ENCODE results near the gene GNB2.
"Not testable (repeated sequence)": the region's sequence is repeated elsewhere in the genome, so short reads cannot be mapped to it uniquely, and the experiment has no call there.

GNB2 gene

GRCh38 chr7:100691676-100692577 is 18.4 kb downstream of the GNB2 start:
- in situ Hi-C loops (cut with MboI; ENCODE audit: low sequenced_read_pairs, unreplicated experiment) = no loop called here
- DNase-seq (ENCODE audit: low spot score) = peak; percentile 89
- peak; percentile 87 for TF ChIP-seq CTCF (IDR thresholded peaks at IDR 0.05; ENCODE audit: borderline replicate concordance, control extremely low read depth, extremely low read depth, insufficient read depth, missing control alignments)

- TF ChIP-seq CTCF (IDR thresholded peaks at IDR 0.05; ENCODE audit: borderline replicate concordance, control extremely low read depth, extremely low read depth, insufficient read depth, missing control alignments) = no peak
- in situ Hi-C loops (cut with MboI; ENCODE audit: low sequenced_read_pairs, unreplicated experiment) = no loop called here
- DNase-seq (ENCODE audit: low spot score) = no peak
These were observed 19.0 kb downstream of the GNB2 start for GRCh38 chr7:100692578-100692961.

GRCh38 chr7:100693312-100694097 is 20.0 kb downstream of the GNB2 start:
- no peak for TF ChIP-seq CTCF (IDR thresholded peaks at IDR 0.05; ENCODE audit: borderline replicate concordance, control extremely low read depth, extremely low read depth, insufficient read depth, missing control alignments)
- peak; percentile 34 for DNase-seq (ENCODE audit: low spot score)
- in situ Hi-C loops (cut with MboI; ENCODE audit: low sequenced_read_pairs, unreplicated experiment) = no loop called here

GRCh38 chr7:100694098-100694745 is 20.7 kb downstream of the GNB2 start, which contains the start of gene GIGYF1:
GIGYF1 (minus strand) TSS chr7:100694250; CDS start chr7:100688238, 6,012 bp downstream.
- in situ Hi-C loops (cut with MboI; ENCODE audit: low sequenced_read_pairs, unreplicated experiment) = no loop called here
- DNase-seq (ENCODE audit: low spot score) = peak; percentile 89
- TF ChIP-seq CTCF (IDR thresholded peaks at IDR 0.05; ENCODE audit: borderline replicate concordance, control extremely low read depth, extremely low read depth, insufficient read depth, missing control alignments) = no peak

GRCh38 chr7:100696123-100696521 is 22.6 kb downstream of the GNB2 start:
- DNase-seq (ENCODE audit: low spot score) = no peak
- no peak for TF ChIP-seq CTCF (IDR thresholded peaks at IDR 0.05; ENCODE audit: borderline replicate concordance, control extremely low read depth, extremely low read depth, insufficient read depth, missing control alignments)
- in situ Hi-C loops (cut with MboI; ENCODE audit: low sequenced_read_pairs, unreplicated experiment) = no loop called here

- no peak for TF ChIP-seq CTCF (IDR thresholded peaks at IDR 0.05; ENCODE audit: borderline replicate concordance, control extremely low read depth, extremely low read depth, insufficient read depth, missing control alignments)
- no peak for DNase-seq (ENCODE audit: low spot score)
- in situ Hi-C loops (cut with MboI; ENCODE audit: low sequenced_read_pairs, unreplicated experiment) = no loop called here
These were observed 25.5 kb downstream of the GNB2 start for GRCh38 chr7:100699018-100699417.

- in situ Hi-C loops (cut with MboI; ENCODE audit: low sequenced_read_pairs, unreplicated experiment); DNase-seq (ENCODE audit: low spot score): not testable (repeated sequence)
These were observed 27.5 kb downstream of the GNB2 start for GRCh38 chr7:100701089-100701488.

Data from GM13976 (cell line).